Hepatocyte (in vitro differentiated cells): ENCODE results near the gene MPC2. TPM values are rescaled to one million over a fixed set of nuclear protein-coding genes. Genes with fewer than 3 reads are reported as not detected.
A peak's percentile ranks its signal among the peaks of the same experiment; 100 is the strongest.

ENCODE experiments used
- DNase-seq: peaks from one replicate; pipeline ENCODE4 v3.0.0-alpha.2; 2016; ENCODE audit warnings: low spot score
- H2AFZ ChIP-seq: fragments of 200-600 bp; sonication (generic); 2 replicates; pipeline ENCODE4 v1.6.0; 2016; ENCODE audit warnings: antibody characterized with exemption, mild to moderate bottlenecking
- H3K27ac ChIP-seq: fragments of 200-600 bp; sonication (generic); 2 replicates; pipeline ENCODE4 v1.5.1; 2016; ENCODE audit warnings: mild to moderate bottlenecking
- H3K27me3 ChIP-seq: fragments of 200-600 bp; sonication (generic); 2 replicates; pipeline ENCODE4 v1.6.1; 2016
- H3K36me3 ChIP-seq: fragments of 200-600 bp; sonication (generic); replicated peaks from 2 replicates; pipeline ENCODE4 v1.5.1; 2016; ENCODE audit warnings: low read depth; ENCODE audit not compliant: insufficient read depth
- H3K4me1 ChIP-seq: fragments of 200-600 bp; sonication (generic); 2 replicates; pipeline ENCODE4 v1.5.1; 2016; ENCODE audit warnings: mild to moderate bottlenecking, moderate library complexity; ENCODE audit not compliant: insufficient read depth
- H3K4me2 ChIP-seq: fragments of 200-600 bp; sonication (generic); 2 replicates; pipeline ENCODE4 v1.6.0; 2016
- H3K4me3 ChIP-seq: fragments of 200-600 bp; sonication (generic); 2 replicates; pipeline ENCODE4 v1.5.1; 2016; ENCODE audit warnings: mild to moderate bottlenecking
- H3K79me2 ChIP-seq: fragments of 200-600 bp; sonication (generic); 2 replicates; pipeline ENCODE4 v1.6.0; 2017; ENCODE audit warnings: mild to moderate bottlenecking
- H3K9me2 ChIP-seq: fragments of 200-600 bp; sonication (generic); replicated peaks from 2 replicates; pipeline ENCODE4 v1.6.0; 2017; ENCODE audit warnings: mild to moderate bottlenecking; ENCODE audit not compliant: insufficient read depth
- H3K9me3 ChIP-seq: fragments of 200-600 bp; sonication (generic); 2 replicates; pipeline ENCODE4 v1.5.1; 2016; ENCODE audit warnings: low read depth, mild to moderate bottlenecking
- H4K20me1 ChIP-seq: fragments of 200-600 bp; sonication (generic); 2 replicates; pipeline ENCODE4 v1.6.0; 2016; ENCODE audit warnings: mild to moderate bottlenecking; ENCODE audit not compliant: insufficient read depth, poor library complexity, severe bottlenecking
- CTCF ChIP-seq: fragments of 200-600 bp; sonication (generic); IDR thresholded peaks from 2 replicates; pipeline ENCODE4 v1.5.1; 2016; ENCODE audit warnings: antibody characterized with exemption, mild to moderate bottlenecking; ENCODE audit not compliant: poor library complexity
- EZH2 ChIP-seq: fragments of 200-600 bp; sonication (generic); IDR thresholded peaks from 2 replicates; pipeline ENCODE4 v1.6.1; 2016; ENCODE audit warnings: antibody characterized with exemption, mild to moderate bottlenecking, borderline replicate concordance
- EZH2phosphoT487 ChIP-seq: fragments of 200-600 bp; sonication (generic); IDR thresholded peaks from one replicate; pipeline ENCODE4 v1.6.1; 2018; ENCODE audit warnings: antibody characterized with exemption, mild to moderate bottlenecking, low read depth, moderate library complexity; ENCODE audit not compliant: unreplicated experiment, severe bottlenecking
- WGBS: methylation state at CpG from one replicate; pipeline ENCODE4 v1.1.6; 2016; ENCODE audit warnings: low lambda C conversion rate; ENCODE audit errors: missing lambda C conversion rate; 5-methylcytosine and 5-hydroxymethylcytosine counted together
- polyA plus RNA-seq: library from polyadenylated mRNA; unstranded; fragments of >200 nt; fragmentation: Nextera tagmentation; extraction: Ambion mirVana; gene quantifications from 2 replicates; pipeline ENCODE4 v1.2.1, GENCODE V29; 2016
- total RNA-seq: library from RNA; depleted of rRNA; stranded (reverse); fragments of >200 nt; gene quantifications from 2 replicates; pipeline ENCODE4 v1.2.3, GENCODE V29; 2014

Gene MPC2
- total and polyA plus RNA-seq, 2 experiments from 2014 or later = 137 to 215 TPM

- 57% methylated on average over 1 of the region's 1 CpG for WGBS
- Histone ChIP-seq H3K27ac (peak overlapping the region; percentile 25), H3K4me3 (no peak overlapping the region), H2AFZ (no peak overlapping the region), H3K9me3 (no peaks in the 10 kb centered on the region), H4K20me1 (no peaks in the 10 kb centered on the region), H3K27me3 (no peaks in the 10 kb centered on the region), H3K4me2 (peak overlapping the region; percentile 18), H3K4me1 (peaks cover 18% of the 10 kb centered on the region), H3K79me2 (peaks cover 77% of the 10 kb centered on the region), H3K9me2 (no peaks in the 10 kb centered on the region), H3K36me3 (no peaks in the 10 kb centered on the region)
- DNase-seq = no peak
- TF ChIP-seq CTCF = no peak
- TF ChIP-seq EZH2 = no peak
- TF ChIP-seq EZH2phosphoT487 = no peak
Observed at GRCh38 chr1:167922611-167923074, 14.2 kb downstream of the MPC2 start.

- Histone ChIP-seq H3K4me2 (peak overlapping the region; percentile 18), H3K27me3 (no peaks in the 10 kb centered on the region), H3K4me1 (peaks cover 18% of the 10 kb centered on the region), H3K9me3 (no peaks in the 10 kb centered on the region), H2AFZ (no peak overlapping the region), H3K79me2 (peaks cover 77% of the 10 kb centered on the region), H3K27ac (peak overlapping the region; percentile 25), H3K36me3 (no peaks in the 10 kb centered on the region), H4K20me1 (no peaks in the 10 kb centered on the region), H3K9me2 (no peaks in the 10 kb centered on the region), H3K4me3 (no peak overlapping the region)
- no peak for DNase-seq
- no peak for TF ChIP-seq EZH2phosphoT487
- TF ChIP-seq CTCF = no peak
- no peak for TF ChIP-seq EZH2
Observed at GRCh38 chr1:167922023-167922422, 14.8 kb downstream of the MPC2 start.

GRCh38 chr1:167916766-167917511 is 19.9 kb downstream of the MPC2 start:
- no peak overlapping the region for H3K4me2 ChIP-seq

More at GRCh38 chr1:167916766-167917511, 19.9 kb downstream of the MPC2 start:
- H3K27me3 ChIP-seq = no peaks in the 10 kb centered on the region
- H3K36me3 ChIP-seq = no peaks in the 10 kb centered on the region
- no peak overlapping the region for H2AFZ ChIP-seq
- H3K79me2 ChIP-seq = peaks cover 34% of the 10 kb centered on the region
- peak; percentile 53 for DNase-seq
- peaks cover 5% of the 10 kb centered on the region for H3K4me1 ChIP-seq
- TF ChIP-seq CTCF (no peak), EZH2phosphoT487 (no peak), EZH2 (no peak)
- H3K27ac ChIP-seq = peak overlapping the region; percentile 72
- 65% methylated on average over 6 of the region's 6 CpGs for WGBS
- H3K9me2 ChIP-seq = no peaks in the 10 kb centered on the region
- no peaks in the 10 kb centered on the region for H4K20me1 ChIP-seq
- H3K9me3 ChIP-seq = no peaks in the 10 kb centered on the region
- H3K4me3 ChIP-seq = no peak overlapping the region
